ENCODE data around the gene SUMO3. TPM values are rescaled to one million over a fixed set of nuclear protein-coding genes. Genes with fewer than 3 reads are reported as not detected.

Gene SUMO3
- total and polyA plus RNA-seq, 2 of the 13 experiments (the other 11 are each of a cell fraction or from before 2014, with no cell fraction given) = 51.4 to 92.4 TPM

DNA sequence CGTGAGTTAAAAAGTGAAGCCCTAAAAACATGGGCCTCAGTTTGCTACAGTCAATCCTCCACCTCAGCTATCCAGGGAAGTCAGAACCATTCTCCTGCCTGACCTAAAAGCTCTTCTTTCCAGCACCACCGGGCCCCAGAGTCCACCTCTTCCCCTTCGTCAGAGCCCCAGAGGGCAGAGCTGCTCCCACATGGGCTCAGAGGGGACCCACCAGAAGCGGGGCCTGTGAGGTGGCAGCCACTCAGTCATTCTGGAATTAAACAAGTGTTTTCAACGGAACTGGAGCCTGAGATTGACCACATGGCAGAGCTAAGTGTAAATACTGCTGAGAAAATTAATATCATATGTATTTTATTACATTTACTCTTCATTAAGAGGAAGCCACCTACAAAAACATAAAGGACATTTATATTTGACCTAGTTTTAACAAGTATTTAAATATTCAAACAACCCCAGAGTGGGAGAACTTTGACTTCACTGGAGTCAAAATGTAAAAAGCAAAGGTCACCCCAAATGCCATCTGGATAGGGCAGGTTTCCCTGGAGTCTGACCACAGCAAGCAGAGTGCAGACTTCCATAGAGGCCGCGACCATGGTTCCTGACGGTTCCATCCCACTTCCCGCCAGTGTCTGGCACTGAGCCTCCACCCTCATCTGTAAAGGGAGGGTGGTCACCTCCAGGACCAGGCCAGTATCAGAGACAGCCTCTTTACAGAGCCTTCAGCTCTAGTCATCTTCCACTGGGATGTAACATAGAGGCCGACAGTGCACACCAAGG lies 1.8 kb downstream of the SUMO3 start:
- Histone ChIP-seq H3K4me2 (ENCODE audit: low read depth, low read length) (peak overlapping the region; percentile 70), H3K4me3 (replicated peaks in 1 of 3; ENCODE audit: insufficient read depth in 1 of 3, low read depth in 2 of 3, low read length in 3 of 3) (peak overlapping the region in 2 of 3 experiments; percentile 10 to 15; a peak in 1 of 6 replicates), H3K36me3 (replicated peaks in 1 of 2; ENCODE audit: control insufficient read depth in 1 of 2, insufficient read depth in 2 of 2, low read length in 2 of 2) (peaks cover 5 to 27% of the 10 kb centered on the region in 2 experiments), H2AFZ (ENCODE audit: low read length) (no peak overlapping the region), H3K4me1 (ENCODE audit: insufficient read depth, low read length) (peaks cover 34% of the 10 kb centered on the region), H4K20me1 (ENCODE audit: insufficient read depth, low read length) (peaks cover 9% of the 10 kb centered on the region; the same call in 1 of the 2 replicates), H3K79me2 (ENCODE audit: insufficient read depth, low read length) (peaks cover 54% of the 10 kb centered on the region), H3K9me3 (ENCODE audit: low read length) (no peaks in the 10 kb centered on the region), H3K27ac (ENCODE audit: extremely low read length, insufficient read depth, low read length) (peak overlapping the region; percentile 53), H3K27me3 (ENCODE audit: control insufficient read depth in 1 of 2, insufficient read depth in 2 of 2, low read length in 2 of 2) (no peaks in the 10 kb centered on the region), H3K9ac (ENCODE audit: insufficient read depth, low read depth, low read length) (peak overlapping the region; percentile 10; the same call in 1 of the 2 replicates)
- WGBS (ENCODE audit: low lambda C conversion rate) = 54% methylated on average over 6 of the region's 10 CpGs
- DNase-seq (ENCODE audit: low spot score) (peak; percentile 37), ATAC-seq (peak; percentile 74), FAIRE-seq (peak; percentile 70)
- TF ChIP-seq SALL1 (CRISPR knock-in tag; IDR thresholded peaks at IDR 0.05) (peak; percentile 17; the same call in 1 of the 2 replicates), HOXA3 (CRISPR knock-in tag; IDR thresholded peaks at IDR 0.05) (peak; percentile 35; the same call in 1 of the 2 replicates), NCOA2 (CRISPR knock-in tag; IDR thresholded peaks at IDR 0.05) (no peak), HNF4G (IDR thresholded peaks at IDR 0.05; ENCODE audit: borderline replicate concordance, low read depth, low read length) (peak; percentile 46; the same call in 1 of the 2 replicates), HNF4G (CRISPR knock-in tag; IDR thresholded peaks at IDR 0.05; ENCODE audit: borderline replicate concordance, low read depth) (no peak), HNF4A (CRISPR knock-in tag; IDR thresholded peaks at IDR 0.05) (peak; percentile 35; the same call in 1 of the 2 replicates), CHCHD3 (CRISPR knock-in tag; IDR thresholded peaks at IDR 0.05) (no peak), ZKSCAN8 (CRISPR knock-in tag; IDR thresholded peaks at IDR 0.05; ENCODE audit: borderline replicate concordance) (no peak), ZFX (CRISPR knock-in tag; IDR thresholded peaks at IDR 0.05; ENCODE audit: low read depth) (peak; percentile 34; the same call in 1 of the 2 replicates), ZBTB38 (CRISPR knock-in tag; IDR thresholded peaks at IDR 0.05) (0 out of 2 replicates have a peak, but pooled peaks have one; percentile 51)
- TF ChIP-seq, protein P1, sequence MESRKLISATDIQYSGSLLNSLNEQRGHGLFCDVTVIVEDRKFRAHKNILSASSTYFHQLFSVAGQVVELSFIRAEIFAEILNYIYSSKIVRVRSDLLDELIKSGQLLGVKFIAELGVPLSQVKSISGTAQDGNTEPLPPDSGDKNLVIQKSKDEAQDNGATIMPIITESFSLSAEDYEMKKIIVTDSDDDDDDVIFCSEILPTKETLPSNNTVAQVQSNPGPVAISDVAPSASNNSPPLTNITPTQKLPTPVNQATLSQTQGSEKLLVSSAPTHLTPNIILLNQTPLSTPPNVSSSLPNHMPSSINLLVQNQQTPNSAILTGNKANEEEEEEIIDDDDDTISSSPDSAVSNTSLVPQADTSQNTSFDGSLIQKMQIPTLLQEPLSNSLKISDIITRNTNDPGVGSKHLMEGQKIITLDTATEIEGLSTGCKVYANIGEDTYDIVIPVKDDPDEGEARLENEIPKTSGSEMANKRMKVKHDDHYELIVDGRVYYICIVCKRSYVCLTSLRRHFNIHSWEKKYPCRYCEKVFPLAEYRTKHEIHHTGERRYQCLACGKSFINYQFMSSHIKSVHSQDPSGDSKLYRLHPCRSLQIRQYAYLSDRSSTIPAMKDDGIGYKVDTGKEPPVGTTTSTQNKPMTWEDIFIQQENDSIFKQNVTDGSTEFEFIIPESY (CRISPR knock-in tag; IDR thresholded peaks at IDR 0.05) = peak; percentile 97
- TF ChIP-seq, protein P2, sequence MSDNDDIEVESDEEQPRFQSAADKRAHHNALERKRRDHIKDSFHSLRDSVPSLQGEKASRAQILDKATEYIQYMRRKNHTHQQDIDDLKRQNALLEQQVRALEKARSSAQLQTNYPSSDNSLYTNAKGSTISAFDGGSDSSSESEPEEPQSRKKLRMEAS (IDR thresholded peaks at IDR 0.05) = peak; percentile 42; the same call in 1 of the 2 replicates
- BruUV-seq (replicated peaks) = TSS peak; percentile 28
- in situ Hi-C loops (cut with HindIII; ENCODE audit: extremely low pct_ligation_motif_present, low pct_unique_long_range_greater_than_20kb) = no loop called here
- CTCF ChIA-PET (ENCODE audit: low intra/inter-chr PET ratio, low total read pairs) = no interaction called here
- intact Hi-C loops (cut with micrococcal nuclease; ENCODE audit: unreplicated experiment) = no loop called here
- POLR2A ChIA-PET = interaction anchor here (1.2 to 2.1 kb wide), 4 partner anchors 9 to 57 kb away, joined by 3 to 8 read pairs (median 6); partner anchors contain the start of genes PTTG1IP and UBE2G2
